Dedifferentiated amniotic fluid mesenchymal stem cell (primary cell): ENCODE data around the gene YIPF3.
"Not testable (repeated sequence)": the region's sequence is repeated elsewhere in the genome, so short reads cannot be mapped to it uniquely, and the experiment has no call there.

Experiments used
- DNase-seq: peaks from one replicate; pipeline ENCODE4 v3.0.0-alpha.2; 2016; ENCODE audit errors: extremely low spot score

YIPF3 gene

DNA sequence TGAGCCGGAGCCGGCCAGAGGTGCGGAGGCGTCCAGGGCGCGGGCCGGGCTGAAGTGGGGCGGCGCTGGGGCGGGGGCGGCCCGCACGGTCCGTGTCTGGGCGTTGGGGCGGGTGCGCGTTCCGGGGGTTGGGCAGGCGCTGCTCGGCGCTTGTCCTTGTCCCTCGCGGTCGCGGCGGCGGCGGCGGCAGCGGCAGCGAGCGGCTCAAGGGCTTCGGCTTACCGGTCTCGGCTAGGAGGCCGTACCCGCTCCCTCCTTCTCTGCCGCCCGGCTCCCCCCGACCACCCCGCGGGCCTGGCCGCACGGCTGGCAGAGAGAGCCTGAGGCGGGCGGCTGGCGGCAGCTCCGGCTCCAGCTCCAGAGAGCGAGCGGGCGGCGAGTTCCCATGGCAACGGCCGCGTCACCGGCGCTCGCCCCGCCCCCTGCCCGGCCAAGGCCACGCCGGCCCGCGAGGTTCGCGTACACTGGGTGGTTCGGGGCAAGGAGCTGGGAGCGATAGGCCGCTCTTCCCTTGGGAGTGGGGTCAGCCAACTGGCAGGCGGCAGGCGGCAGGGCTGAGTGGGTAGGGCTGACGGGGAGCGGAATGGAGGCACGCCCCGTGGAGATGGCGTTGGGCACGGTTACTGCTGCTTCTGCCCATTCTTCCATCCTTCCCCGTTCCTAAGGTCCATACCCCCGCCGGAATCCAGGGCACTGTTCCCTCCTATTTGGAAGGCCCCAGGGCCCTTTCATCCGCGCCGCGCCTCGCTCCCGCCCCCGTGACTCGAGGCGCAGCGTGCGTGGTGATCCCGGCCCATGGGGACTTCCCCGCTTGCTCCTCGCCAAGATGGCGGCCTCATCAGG is 6.5 kb downstream of the YIPF3 start, which contains the start of gene LRRC73:
LRRC73 (minus strand) TSS at position 363 of the 843 bp plus-strand sequence. CDS start 561 bp downstream, outside the sequence.
- DNase-seq = peak; percentile 60

DNA sequence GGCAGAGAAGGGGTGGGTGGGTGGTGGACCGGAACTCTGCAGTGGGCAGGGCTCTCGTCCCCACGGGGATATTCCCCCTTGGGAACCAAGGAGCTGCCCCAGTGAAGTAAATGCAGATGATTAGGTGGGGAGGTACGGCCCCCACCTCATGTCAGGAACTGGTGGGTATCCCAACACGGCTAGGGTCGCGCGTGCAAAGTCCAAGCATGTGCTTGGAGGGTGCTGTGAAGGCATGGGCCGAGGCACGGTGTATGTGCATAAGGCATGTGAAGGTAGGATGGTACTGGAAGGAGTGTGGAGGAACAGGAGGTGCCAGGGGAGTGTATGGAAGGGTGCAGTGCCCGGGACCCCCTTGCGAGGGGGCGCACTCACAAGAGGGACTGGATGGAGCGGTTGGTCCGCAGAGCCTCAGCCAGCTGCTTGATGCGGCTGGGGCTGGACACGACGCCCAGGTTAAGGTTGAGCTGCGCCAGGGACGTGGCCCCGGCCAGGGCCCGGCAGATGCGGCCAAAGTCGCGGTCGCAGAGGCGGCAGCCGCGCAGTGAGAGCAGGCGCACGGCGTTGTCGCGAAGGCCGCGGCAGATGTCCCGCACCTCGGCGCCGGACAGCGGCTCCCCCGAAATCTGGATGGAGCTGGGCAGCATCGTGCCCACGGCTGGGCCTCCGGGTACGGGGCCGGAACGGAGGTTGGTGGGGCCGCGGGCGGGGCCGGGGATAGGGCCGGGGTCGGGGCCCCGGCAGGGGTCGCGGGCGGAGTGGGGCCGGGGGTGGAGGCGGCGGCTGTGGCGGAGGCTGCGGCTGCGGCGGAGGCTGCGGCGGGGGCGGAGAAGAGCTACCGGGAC is 7.4 kb downstream of the YIPF3 start:
- no peak for DNase-seq

DNA sequence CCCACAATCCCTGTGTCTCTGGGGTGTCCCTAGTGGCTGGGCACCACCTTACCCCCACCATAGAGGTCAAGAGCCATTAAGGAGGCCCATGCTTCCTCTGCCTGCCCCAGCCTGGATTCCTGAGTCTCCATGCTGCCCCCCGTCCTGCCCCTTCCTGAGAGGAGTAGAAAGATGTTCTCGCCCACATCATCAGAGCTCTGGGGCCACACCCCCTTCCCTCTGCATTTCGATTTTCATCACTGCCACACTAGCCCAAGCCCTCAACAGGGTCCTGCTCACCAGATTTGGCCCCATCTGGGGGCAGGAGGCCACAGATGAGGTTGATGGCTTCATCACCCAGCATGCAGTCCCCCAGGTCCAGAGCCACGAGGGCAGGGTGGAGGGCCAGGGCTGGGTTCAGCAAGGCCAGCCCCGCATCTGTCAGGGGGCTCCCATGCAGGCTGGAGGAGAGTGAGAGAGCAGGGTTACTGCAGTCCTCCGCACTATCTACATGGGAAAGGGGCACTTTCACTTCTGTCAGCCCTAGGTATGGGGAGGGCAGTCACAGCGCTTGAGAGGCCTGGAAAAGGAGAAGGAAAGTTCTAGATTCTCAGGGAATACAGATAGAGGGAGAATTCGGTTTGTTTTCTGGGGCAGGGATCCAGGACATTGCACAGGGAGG is 8.1 kb downstream of the YIPF3 start:
- no peak for DNase-seq

DNA sequence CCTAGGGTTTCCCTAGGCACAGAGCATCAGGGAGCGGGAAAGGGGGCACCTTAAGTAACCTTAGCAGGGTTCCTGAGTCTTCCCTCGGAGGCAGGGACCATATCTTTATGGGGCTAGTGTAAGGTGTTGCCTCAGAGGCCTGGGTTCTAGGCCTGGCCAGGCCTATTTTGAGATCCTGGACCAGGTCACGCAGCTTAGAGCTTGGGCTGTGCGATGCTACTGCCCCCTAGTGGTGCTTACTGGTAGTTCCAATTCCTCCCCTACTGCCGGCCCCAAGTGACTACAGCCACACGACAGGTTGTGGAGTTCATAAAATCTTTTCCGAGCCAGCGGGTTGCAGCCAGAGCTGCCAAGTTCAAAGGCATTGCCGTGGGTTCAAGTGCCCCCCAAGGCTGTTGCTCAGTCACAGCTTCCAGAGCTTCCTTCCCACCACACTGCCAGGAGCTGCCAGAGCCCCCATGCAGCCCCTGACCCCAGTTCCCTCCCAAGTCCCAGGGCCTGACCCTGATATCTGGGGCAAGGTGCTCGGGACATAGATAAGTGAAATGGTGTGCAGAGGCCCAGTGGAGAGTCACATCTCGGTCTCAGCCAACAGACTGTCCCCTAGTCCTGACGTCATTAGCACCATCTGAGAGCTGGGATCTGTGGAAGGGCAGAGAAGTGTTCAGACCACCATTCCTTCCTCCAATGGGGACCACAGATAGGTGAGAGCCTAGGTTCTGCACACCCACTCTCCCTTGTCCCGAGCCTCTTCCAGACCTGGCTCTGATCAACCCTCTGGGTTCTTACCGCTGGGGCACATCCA is 9.9 kb downstream of the YIPF3 start:
- DNase-seq = peak; percentile 81

DNA sequence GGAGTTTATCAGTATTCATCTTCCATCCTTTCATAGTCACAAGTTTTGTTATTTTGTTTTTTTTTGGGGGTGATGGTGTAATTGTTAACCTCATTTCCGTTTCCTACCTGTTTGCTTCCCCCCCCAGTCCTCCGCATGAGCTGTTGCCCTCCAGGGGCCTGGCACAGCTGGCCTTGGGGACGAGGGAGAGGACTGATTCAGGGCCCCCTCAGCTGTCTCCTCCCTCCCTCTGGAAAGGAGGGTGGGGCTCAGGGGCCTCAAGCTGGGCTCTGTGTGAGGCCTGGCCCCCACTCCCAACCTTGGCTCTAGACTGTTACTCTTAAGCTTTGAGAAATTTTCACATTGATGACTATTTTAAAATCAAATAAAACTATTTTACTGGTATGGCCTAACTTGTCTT is 10.6 kb downstream of the YIPF3 start:
- no peak for DNase-seq

DNA sequence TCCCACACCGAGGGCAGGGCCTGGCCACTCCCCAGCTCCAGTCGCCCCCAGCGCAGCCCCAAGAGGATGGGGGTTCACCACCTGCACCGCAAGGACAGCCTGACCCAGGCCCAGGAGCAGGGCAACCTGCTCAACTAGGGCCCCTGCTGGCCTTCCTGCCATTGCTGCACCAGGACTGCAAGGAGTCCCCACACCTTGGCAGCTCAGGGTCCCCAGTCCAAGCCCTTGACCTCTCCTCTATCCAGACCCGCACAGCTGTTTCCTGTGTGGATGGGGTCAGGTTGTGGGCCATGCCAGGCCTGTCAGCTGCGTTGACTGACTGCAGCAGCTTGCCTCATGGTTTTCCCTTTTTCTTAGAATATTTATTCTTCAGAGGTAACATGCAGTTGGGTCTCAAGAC is 11.0 kb downstream of the YIPF3 start:
- no peak for DNase-seq

DNA sequence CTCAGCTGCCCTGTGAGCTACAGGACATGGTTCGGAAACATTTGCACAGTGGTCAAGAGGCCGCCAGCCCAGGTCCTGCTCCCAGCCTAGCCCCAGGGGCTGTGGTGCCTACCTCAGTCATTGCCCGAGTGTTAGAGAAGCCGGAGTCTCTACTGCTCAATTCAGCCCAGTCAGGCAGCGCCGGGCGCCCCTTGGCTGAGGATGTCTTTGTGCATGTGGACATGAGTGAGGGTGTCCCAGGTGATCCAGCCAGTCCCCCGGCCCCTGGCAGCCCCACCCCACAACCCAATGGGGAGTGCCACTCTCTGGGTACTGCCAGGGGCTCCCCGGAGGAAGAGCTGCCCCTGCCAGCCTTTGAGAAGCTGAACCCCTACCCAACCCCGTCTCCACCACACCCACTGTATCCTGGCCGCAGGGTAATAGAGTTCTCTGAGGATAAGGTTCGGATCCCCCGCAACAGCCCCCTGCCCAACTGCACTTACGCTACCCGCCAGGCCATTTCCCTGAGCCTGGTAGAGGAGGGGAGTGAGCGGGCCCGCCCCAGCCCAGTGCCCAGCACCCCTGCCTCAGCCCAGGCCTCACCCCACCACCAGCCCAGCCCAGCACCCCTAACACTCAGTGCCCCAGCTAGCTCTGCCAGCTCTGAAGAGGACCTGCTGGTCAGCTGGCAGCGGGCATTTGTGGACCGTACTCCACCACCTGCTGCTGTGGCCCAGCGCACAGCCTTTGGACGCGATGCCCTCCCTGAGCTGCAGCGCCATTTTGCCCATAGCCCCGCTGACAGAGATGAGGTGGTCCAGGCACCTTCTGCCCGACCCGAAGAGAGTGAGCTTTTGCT is 11.8 kb downstream of the YIPF3 start:
- DNase-seq = no peak

DNA sequence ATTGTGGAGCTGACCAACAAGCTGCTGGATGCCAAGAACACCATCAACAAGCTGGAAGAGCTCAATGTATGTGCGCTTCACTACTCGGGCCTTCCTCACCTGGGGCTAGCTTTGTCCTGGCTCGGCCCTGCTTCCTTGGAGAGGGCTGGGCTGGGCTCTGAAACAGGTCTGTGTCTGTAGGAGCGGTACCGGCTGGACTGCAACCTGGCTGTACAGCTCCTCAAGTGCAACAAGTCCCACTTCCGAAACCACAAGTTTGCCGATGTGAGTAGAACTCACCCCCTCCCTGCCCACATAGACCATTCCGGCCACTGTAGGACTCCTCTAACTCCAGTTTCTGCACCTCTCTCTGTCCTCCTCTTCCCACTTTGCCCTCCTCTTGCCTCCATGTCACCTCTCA is 13.3 kb downstream of the YIPF3 start:
- no peak for DNase-seq

DNA sequence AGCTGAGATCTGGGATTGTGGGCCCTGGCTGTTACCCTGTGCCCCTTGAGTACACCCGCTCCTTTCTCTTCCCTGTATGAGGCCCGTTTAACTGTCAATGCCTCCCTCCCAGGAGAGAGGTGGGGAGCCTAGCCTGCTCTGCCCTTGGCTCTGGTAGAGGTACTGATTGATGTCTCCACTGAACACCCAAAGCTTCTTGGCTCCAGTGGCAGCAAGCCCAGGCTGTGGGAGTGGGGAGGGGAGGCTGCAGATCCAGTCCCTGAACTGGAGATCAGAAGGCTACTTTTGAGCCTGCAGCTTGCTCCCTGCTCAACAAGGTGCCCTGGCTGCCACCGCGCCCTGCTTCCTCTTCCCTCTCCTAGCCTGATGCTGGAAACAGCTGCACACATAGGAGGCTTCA is 14.1 kb downstream of the YIPF3 start:
- no peak for DNase-seq

DNA sequence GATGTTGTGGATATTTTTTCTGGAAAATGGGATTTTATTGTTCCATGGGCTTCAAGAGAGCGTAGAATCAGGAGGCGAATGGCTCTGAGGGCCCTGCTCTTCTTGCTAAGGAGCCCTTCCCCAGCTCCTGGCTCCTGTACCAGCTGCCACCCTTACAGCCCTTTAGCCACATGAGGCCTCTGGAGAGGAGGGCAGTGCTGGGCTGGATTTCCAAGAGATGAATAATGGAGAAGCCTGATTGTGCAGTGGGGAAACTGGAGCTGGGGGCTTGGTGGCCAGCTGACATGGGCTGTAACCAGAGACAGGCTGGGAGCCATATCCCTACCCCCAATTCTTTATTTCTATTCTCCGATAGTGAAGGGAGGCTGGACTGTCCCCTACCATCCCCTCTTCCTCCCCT is 15.8 kb downstream of the YIPF3 start:
- DNase-seq = no peak

DNA sequence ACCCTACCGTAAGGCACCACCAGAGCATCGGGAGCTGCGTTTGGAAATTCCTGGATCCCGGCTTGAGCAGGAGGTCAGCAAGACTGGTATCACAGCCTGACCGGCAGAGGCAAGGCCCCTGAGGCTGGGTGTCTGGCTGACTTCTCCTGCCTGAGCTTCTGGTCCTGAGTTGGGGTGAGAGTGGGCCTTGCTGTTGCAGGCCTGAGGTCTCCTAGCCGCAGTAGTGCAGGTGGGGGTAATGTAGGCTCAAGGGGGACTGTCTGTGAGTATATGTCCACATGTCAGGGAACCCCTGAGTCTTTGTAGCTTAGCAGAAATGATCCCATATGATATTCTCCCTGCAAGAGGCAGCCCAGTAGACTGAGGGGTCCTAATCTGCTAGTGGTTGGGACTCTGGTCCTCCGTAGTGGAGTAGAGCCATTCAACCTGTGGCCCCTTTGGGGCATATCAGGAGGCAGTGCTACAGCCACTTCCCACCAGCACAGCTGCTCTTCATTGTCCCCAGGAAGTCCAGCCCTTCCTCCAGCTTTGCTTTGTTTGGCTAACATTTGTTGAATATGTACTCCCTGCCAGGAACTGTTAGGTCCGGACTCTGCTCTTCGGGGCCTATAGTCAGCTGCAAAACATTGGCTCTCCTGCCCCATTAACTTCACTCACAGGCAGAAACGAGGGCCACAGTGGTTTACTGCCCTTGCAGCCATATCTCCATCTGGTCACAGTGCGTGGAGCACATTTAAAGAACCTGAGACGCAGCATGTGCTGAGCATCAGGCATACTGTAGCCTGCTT is 17.5 kb downstream of the YIPF3 start:
- DNase-seq = no peak

DNA sequence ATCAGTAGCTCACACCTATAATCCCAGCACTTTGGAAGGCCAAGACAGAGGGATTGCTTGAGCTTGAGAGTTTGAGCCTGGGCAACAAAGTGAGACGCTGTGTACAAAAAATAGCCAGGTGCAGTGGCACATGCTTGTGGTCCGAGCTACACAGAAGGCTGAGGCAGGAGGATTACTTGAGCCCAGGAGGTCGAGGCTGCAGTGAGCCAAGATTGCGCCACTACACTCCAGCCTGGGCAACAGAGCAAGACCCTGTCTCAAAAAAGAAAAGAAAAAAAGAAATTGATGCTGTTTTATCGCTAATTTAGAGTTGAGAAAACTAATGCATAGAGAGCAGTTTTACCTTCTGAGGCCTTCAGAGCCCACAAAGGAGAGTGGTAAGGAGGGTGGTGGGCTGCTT is 18.4 kb downstream of the YIPF3 start:
- DNase-seq = not testable (repeated sequence)

DNA sequence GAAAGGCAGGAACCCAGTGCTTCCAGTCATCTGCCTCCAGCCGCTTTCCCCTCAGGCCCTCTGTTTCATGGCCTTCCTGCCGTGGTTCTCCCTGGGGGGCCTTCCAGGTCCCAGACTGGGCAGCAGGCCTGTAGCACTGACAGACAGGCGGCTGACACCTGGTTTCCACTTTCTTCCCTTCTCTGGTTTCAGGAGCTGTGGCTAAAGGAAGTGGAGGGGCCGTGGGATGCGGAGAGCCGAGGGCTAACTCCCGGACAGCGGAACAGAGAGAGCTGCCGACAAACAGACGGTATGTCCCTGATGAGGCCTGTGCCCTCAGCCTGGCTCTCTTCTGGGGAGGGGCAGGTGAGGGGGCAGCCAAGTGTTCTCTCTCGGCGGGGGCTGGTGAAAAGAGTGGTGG is 19.0 kb downstream of the YIPF3 start:
- no peak for DNase-seq

DNA sequence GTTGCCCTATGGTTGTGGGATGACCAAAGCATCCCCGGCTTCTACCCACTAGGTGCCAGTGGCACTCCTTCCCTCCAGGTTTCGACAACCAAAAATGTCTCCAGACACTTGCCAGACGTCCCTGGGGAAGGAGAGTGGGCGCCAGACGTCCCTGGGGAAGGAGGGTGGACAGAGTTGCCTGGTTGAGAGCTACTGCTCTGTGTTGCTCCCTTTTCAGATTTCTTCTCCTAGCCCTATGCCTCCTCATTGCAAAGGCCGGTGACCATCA is 19.7 kb downstream of the YIPF3 start:
- DNase-seq = no peak

DNA sequence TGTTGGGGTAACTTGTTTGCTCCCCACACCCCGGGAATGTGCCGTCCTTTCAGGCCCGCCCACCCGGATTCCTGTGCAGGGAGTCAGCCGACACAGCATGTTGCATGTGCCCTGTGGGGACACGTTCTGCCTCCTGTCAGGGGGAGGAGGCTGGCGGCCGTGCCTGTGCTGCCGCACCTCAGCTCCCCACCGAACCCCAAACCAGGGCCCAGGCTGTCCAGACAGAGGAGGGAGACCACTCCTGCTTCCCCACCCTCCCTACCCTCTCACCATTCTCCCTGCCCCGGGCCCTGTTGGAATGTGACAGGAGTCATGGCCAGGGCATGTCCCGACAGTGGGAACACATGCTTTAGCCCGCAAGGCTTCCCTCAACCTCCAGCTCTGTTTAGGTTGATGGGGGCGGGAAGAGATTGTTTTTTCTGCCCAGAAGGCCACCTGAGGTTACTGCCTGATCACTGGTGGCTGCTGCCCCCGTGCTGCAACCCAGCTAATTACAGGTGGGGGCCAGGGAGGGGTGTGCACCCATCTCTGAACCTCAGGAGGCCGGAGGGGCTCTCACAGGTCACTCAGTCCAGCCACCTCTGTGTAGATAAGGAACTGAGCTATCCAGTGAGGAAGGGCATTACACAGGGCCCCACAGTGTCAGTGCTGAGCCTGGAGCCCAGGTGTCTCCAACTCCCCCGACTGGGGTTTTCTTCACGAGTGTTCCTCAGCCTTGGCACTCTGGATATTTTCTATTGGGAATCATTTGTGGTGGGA is 20.2 kb downstream of the YIPF3 start:
- peak; percentile 40 for DNase-seq

DNA sequence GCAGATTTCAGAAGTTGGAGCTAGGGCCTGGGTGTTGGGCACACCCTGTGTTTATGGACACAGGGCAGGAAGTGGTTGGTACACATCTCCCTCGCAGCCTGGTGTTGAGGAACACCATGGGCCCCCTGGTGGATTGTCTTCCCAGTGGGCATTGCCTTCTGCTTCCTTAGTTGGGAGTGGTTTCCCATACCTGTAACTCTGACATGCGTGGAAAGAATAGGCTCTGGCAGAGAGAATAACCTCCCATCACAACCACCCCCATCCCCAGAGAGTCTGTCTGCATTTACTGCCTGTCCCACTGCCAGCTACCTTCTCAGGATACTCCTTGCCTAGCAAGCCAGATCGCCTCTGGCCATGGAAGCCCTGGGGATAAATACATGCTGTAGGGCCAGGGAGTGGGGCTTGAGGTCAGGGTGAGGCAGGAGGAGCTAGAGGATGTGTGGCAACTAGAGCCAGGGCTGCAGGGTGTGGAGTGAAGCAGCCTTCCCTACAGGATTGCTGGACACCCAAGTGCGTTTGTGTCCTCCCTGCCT is 21.3 kb downstream of the YIPF3 start:
- no peak for DNase-seq

DNA sequence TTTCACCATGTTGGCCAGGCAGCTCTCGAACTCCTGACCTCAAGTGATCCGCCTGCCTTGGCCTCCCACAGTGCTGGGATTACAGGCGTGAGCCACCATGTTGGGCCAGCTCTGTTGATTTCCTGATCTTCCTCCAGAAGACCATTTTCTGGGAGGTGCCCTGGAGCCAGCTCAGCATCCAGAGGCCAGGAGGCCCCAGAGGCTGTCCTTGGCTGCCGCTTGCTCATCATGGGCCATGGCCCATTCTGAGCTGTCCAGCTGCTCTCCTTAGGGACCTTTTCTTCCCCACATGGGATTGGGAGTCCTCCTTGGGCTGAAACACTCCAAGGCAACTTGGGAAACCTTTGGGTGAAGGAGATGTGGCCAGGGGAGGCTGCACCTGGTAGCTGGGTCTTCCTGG is 22.0 kb downstream of the YIPF3 start:
- no peak for DNase-seq

DNA sequence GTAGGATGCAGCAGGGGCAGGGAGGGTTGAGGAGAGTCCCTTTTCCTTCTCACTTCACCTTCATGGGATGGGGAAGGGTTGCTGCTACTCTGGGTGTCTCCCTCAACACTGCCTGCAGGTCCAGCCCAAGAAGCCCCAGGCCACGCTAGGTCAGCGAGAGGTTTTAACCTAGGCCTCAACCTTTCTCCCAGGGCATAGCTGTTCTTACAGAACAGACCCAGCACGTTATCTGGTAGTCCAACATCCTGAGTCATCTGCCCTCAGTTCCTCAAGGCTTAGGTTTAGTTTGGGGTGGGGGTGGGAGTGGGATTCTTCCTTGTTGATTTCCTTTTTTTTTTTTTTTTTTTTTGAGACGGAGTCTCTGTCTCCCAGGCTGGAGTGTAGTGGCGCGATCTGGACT is 22.4 kb downstream of the YIPF3 start:
- no peak for DNase-seq

DNA sequence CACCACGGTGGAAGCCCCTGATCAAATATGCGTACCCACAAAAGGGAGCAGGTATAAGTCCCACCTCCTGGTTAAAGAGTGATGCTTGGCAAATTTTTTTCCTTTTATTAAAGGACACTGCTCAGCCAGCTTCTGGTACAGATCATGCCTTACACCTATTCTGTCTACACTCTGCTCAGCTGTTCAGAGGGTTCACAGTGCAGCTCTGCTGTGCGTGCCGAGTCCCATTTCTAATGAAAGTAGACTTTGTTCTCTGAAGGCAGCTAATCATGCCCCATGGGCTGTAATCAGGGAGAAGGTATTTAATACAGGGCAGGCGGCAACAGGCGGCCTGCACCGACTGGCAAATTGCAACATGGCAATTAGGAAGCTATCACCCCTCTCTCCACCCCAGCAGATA is 22.9 kb downstream of the YIPF3 start:
- no peak for DNase-seq
